Activated gamma-delta T cell treated with anti-CD3 and anti-CD28 coated beads, Interleukin-2, amount 50 U/mL, for 16 hours (primary cell): ENCODE results near the gene CARF.
A peak's percentile ranks its signal among the peaks of the same experiment; 100 is the strongest.
"Not testable (repeated sequence)": the region's sequence is repeated elsewhere in the genome, so short reads cannot be mapped to it uniquely, and the experiment has no call there.

Source experiments
- DNase-seq: peaks from one replicate; pipeline ENCODE4 v3.0.0-alpha.2; 2020; ENCODE audit warnings: low read depth

The CARF gene

DNA sequence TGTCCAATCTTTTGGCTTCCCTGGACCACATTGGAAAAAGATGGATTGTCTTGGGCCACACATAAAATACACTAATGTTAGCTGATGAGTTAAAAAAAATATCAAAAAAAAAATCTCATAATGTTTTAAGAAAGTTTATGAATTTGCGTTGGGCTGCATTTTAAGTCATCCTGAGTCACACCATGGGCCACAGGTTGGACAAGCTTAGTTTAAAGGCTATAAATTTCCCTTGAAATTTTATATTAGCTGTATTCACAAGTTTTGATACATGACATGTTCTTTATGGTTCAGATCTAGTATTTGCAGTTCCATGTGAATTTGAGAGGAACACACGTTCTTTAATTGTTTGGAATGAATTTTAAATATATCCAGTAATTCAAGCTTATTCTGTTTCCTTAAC lies 21.9 kb downstream of the CARF start:
- DNase-seq = no peak

GRCh38 chr2:202934456-202934855 lies 22.4 kb downstream of the CARF start:
- no peak for DNase-seq

DNA sequence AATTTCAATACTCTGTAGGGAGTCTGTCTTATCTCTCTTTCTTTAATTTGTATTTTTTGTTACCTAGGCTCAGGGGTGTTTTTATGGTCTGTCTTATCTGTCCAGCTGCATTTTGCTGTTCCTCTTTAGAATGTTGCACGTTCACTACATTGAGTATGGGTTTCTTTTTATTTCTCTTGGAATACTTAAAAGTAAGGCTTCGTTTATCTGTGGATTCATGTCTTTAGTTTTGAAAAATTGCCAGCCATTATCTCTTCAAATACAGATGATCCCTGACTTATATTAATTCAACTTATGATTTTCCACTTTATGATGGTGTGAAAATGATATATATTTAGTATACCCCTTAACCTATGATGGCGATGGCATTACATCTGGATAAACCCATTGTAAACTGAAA lies 26.9 kb downstream of the CARF start:
- DNase-seq = no peak

DNA sequence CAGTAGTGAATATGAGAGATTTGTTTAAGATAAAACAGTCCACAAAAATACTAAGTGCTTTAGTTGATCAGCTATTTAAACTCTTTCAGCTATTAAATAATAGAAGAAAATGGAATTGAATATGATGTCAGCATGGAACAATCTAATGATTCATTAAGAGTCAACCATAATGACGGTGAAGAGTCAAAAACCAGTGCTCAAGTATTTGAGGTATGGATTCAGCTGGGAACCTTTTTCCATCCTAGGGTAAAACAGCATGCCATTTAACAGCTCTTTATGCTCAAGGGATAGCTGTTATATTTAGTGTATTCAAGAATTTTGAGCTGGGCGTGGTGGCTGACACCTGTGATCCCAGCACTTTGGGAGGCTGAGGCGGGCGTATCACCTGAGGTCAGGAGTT lies 29.7 kb downstream of the CARF start:
- DNase-seq = no peak

DNA sequence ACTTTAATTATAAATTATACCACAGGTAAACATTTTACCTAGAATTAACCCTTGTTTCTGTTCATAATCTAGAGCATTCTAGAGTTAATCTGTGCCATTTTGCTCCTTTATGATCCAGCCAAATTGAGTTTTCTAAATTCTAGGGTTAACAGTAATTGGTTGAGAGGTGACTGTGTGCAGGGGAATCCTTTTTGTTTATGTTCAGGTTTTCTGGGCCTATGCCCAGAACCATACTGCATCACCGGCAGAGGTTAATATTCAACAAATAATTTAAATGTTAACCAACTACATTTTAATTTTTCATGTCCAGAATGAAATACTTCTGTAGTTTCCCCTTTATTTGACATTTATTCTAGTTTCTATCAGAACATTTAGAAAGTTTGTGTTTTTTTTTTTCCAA lies 32.3 kb downstream of the CARF start:
- no peak for DNase-seq

DNA sequence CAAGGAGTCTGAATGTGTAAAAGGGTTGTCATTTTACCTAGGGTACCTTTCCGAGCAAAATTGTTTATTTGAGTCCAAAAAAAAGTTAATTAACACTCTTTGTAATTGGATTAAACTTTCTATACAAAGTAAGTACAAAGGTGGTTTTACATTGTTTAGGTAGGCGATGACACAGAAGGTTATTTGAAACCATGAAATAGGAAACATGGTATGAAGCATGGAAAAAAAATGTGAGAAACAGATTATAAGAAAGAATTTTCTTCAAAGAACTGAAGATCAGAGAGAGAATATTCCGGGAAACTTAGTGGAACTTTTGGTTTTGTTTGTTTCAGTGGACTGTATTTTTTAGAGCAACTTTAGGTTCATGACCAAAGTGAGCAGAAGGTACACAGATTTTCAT lies 32.7 kb downstream of the CARF start:
- no peak for DNase-seq

GRCh38 chr2:202945497-202945896 lies 33.4 kb downstream of the CARF start:
- DNase-seq = no peak

DNA sequence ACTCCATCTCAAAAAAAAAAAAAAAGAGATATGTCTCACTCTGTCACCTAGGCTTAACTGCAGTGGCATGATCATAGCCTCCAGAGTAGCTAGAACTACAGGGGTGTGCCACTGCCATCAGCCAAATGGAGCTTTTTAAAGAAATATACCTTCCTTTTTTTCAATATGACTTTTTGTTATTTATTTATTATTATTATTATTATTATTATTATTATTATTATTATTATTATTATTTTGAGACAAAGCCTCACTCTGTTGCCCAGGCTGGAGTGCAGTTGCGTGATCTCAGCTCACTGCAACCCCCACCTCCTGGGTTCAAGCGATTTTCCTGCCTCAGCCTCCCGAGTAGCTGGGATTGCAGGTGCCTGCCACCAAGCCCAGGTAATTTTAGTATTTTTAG lies 37.3 kb downstream of the CARF start:
- DNase-seq = not testable (repeated sequence)

DNA sequence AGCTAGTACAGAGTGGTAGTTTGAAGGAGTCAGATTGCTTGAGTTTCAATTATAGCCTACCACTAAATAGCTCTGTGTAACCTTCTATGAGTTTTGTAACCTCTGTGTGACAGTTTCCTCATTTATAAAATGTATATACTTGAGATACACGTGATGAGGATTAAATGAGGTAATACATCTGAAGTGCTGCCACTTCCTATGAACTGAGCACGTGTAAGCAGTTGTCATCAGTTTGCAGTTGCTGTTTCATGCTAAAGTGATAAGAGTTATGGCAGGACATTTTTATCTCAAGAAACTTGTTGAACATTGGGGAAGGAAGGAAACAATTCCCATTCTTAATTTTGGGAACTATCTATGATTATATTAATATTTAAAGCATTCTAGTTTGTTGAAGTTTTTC lies 38.5 kb downstream of the CARF start:
- no peak for DNase-seq

GRCh38 chr2:202960524-202960923 lies 48.4 kb downstream of the CARF start:
- DNase-seq = no peak

- no peak for DNase-seq
These were observed 51.6 kb downstream of the CARF start for GRCh38 chr2:202963712-202964111.

GRCh38 chr2:202965810-202966460 lies 53.9 kb downstream of the CARF start:
- no peak for DNase-seq

DNA sequence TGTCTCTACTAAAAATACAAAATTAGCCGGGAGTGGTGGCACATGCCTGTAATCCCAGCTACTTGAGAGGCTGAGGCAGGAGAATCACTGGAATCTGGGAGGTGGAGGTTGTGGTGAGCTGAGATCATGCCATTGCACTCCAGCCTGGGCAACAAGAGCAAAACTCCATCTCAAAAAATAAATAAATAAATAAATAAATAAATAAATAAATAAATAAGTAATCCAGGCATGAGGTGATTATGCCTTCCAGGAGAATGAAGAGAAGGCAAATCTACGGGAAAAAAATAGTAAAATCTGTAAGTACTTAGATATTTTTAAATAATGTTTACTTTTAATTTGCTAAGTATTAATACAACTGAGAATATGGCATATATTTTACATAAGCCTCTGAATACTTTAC lies 57.3 kb downstream of the CARF start:
- DNase-seq = not testable (repeated sequence)

DNA sequence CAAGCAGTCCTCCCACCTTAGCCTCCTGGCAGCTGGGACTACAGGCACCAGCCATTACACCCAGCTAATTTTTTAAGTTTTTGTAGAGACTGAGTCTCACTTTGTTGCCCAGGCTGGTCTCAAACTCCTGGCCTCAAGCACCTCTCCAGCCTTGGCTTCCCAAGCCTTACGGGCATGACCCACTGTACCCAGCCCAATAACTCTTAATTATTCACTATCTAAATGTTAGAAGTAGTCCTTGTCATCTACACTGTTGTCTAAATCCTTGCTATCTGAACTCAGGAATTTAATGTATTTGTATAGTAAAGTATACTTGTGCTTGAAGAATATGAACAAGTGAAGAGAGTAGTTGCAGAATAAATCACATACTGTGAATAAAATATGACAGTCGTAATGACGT lies 64.7 kb downstream of the CARF start:
- DNase-seq = no peak

- DNase-seq = no peak
These were observed 70.9 kb downstream of the CARF start for GRCh38 chr2:202982779-202983491.

DNA sequence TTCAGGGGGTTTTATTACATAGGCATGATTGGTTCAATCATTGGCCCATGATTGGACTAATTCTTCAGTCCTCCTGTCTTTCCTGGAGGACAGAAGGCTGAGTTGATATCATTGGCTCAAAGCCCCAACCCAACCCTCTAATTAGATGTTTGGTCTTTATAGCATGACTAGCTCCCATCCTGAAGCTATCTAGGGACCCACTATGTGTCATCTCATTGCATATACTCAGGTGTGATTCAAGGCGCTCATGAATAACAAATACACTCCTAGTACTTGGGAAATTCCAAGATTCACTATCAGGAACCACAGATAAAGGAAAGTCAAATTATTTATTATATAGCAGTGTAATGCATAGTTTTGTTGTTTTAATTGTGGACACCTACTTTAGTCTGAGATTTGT lies 77.7 kb downstream of the CARF start:
- DNase-seq = no peak

GRCh38 chr2:202990501-202990900 lies 78.4 kb downstream of the CARF start:
- no peak for DNase-seq

GRCh38 chr2:202997113-202997512 lies 85.0 kb downstream of the CARF start:
- DNase-seq = not testable (repeated sequence)

DNA sequence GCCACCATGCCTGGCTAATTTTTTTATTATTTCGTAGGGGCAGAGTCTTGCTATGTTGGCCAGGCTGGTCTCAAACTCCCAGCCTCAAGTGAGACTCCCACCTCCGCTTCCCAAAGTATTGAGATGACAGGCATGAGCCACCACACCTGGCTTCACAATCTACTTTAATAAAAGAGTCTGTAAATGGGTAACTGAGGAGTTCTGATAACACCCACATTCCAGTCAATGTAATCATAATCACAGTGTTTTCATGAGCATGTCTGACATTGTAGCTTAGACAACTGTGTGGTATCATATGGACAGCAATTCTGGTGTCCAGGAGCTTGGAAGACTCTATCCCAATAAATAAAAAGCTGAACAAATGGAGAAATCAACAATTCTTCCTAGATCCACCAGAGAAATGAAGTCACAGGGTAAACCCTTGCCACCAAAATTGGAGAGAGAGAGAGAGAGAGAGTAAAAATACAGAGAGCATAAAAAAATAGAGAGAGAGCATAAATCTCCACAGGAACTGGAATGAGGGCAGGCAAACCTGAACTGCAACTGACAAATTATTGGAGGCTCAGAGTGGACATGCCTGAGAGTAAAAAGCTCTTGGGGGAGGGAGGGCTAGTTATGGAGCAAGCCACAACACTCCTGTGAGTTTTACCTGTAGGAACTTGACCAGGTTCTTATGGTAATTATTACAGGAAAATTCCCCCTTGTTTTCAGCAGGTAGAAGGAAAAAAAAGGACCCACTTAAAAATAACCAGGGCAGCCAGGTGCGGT lies 90.2 kb downstream of the CARF start:
- no peak for DNase-seq

GRCh38 chr2:203003716-203004115 lies 91.6 kb downstream of the CARF start:
- DNase-seq = no peak

DNA sequence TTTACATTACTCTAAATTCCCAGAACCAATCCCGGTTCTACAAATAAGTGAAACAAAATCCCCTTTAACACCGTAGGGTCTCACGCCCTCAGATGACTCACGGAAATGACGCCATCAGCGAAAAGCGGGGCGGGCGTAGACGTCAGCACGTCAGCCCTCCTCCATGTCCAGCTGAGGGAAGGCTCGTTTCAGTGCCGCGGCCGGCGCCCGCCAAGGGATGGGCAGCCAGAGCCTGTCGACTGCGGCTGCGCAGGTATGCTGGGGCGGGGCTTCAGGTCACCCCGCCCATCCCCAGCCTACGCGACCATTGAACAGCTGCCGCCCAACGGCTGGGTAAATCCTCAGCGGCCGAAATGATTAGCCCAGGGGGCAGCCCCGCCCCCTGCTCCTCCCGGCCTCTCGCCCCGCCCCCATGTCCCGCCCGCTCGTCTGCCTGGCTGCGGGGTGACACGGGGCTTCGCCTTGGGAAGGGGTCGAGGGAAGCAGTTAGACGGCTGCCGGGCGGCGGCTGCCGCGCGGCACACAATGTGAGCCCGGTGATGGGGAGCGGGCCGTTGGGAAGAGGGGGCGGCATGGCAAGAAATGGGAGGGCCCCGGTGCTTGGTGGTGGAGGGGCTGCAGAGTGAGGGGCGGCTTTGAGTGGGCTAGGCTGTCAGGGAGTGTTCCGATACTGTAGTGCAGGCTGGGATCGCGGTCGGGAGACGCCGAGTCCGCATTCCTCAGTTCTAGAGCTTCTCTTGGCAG lies 102.6 kb downstream of the CARF start, which contains the start of gene NBEAL1:
NBEAL1 (plus strand) TSS at position 420 of the 744 bp plus-strand sequence. CDS start 1,510 bp downstream, outside the sequence.
- DNase-seq = peak; percentile 93

- no peak for DNase-seq
These were observed 104.6 kb downstream of the CARF start for GRCh38 chr2:203016716-203017115.
